Esophagus (tissue), 2 donors: ENCODE data around the gene GPR18. TPM values are rescaled to one million over a fixed set of nuclear protein-coding genes. Genes with fewer than 3 reads are reported as not detected.
A peak's percentile ranks its signal among the peaks of the same experiment; 100 is the strongest.

Experiments
- H3K27ac ChIP-seq, 2 donors: one replicate each; pipeline ENCODE4 v1.5.1; 2013; ENCODE audit warnings: low read depth in 2 of 2, mild to moderate bottlenecking in 2 of 2, inconsistent platforms in 1 of 2, low read length in 1 of 2, moderate library complexity in 1 of 2
- H3K27me3 ChIP-seq, 2 donors: one replicate each; pipeline ENCODE4 v1.6.1; 2013; ENCODE audit warnings: low read length in 2 of 2, control low read depth in 1 of 2, mild to moderate bottlenecking in 1 of 2; ENCODE audit not compliant: insufficient read depth in 2 of 2, control insufficient read depth in 1 of 2
- H3K36me3 ChIP-seq, 2 donors: one replicate each; pipeline ENCODE4 v1.6.1; 2013; ENCODE audit warnings: low read length in 1 of 2; ENCODE audit not compliant: control insufficient read depth in 2 of 2, insufficient read depth in 2 of 2
- H3K4me1 ChIP-seq, 2 donors: one replicate each; pipeline ENCODE4 v1.6.1; 2013; ENCODE audit warnings: low read length in 1 of 2; ENCODE audit not compliant: control insufficient read depth in 2 of 2, insufficient read depth in 2 of 2
- H3K4me3 ChIP-seq, 2 donors: one replicate each; pipeline ENCODE4 v1.5.1; 2013; ENCODE audit warnings: low read length in 2 of 2, mild to moderate bottlenecking in 2 of 2, low read depth in 1 of 2, moderate library complexity in 1 of 2
- H3K9me3 ChIP-seq, 2 donors: one replicate each; pipeline ENCODE4 v1.6.1; 2013; ENCODE audit warnings: mild to moderate bottlenecking in 2 of 2, low read depth in 1 of 2, low read length in 1 of 2, moderate library complexity in 1 of 2; ENCODE audit not compliant: control insufficient read depth in 2 of 2, insufficient read depth in 1 of 2
- whole genome bisulfite sequencing, 2 donors: extraction: QIAGEN DNeasy Blood & Tissue Kit; methylation state at CpG; one replicate each; pipeline ENCODE4 v1.1.7; 2013; 5-methylcytosine and 5-hydroxymethylcytosine counted together
- polyA plus RNA-seq, 2 donors: library from polyadenylated mRNA; stranded (reverse); fragments of 200-250 nt; gene quantifications; one replicate each; pipeline ENCODE4 v1.2.3, GENCODE V29; 2013
- donor health status: healthy with polysubstance abuse.
- donor health status: Bipolar disorder and iron deficiency.

The GPR18 gene
- polyA plus RNA-seq, result under 1 TPM; 0.12 to 0.24 TPM

GRCh38 chr13:99258210-99258860 is at the start of gene GPR18:
TSS of gene GPR18 (minus strand) at chr13:99258379. CDS start at chr13:99255872, 2,507 bp downstream.
- Histone ChIP-seq H3K4me1 (peaks cover 0 to 2% of the 10 kb centered on the region in 2 donors), H3K27ac (no peak within 1 kb of the TSS), H3K36me3 (peaks cover 0 to 4% of the 10 kb centered on the region in 2 donors), H3K27me3 (no peaks in the 10 kb centered on the region), H3K9me3 (no peaks in the 10 kb centered on the region), H3K4me3 (no peak within 1 kb of the TSS)
- WGBS, 2 donors, result 72 to 74% methylated on average over 4 of the region's 4 CpGs

- H3K27me3 ChIP-seq, result no peaks in the 10 kb centered on the region
- peaks cover 0 to 4% of the 10 kb centered on the region in 2 donors for H3K9me3 ChIP-seq
- 35 to 48% methylated on average over 6 of the region's 6 CpGs for WGBS, 2 donors
- peaks cover 3 to 5% of the 10 kb centered on the region in 2 donors for H3K4me1 ChIP-seq
- peaks cover 5 to 6% of the 10 kb centered on the region in 2 donors for H3K36me3 ChIP-seq
- H3K27ac ChIP-seq, result peak overlapping the region; percentile 74 to 80
- H3K4me3 ChIP-seq, result no peak overlapping the region
Measured at GRCh38 chr13:99307648-99308339, 49.6 kb upstream of the GPR18 start.

GRCh38 chr13:99307247-99307646 is 49.1 kb upstream of the GPR18 start, which contains the start of gene GPR183:
TSS of gene GPR183 (minus strand) at chr13:99307399. CDS start at chr13:99296145, 11,254 bp downstream.
- no peaks in the 10 kb centered on the region for H3K27me3 ChIP-seq
- H3K4me3 ChIP-seq, result peak within 1 kb of the TSS in 1 of 2 donors; percentile 17
- peaks cover 0 to 4% of the 10 kb centered on the region in 2 donors for H3K9me3 ChIP-seq
- peaks cover 5 to 6% of the 10 kb centered on the region in 2 donors for H3K36me3 ChIP-seq
- 45 to 55% methylated on average over 4 of the region's 4 CpGs for WGBS, 2 donors
- H3K4me1 ChIP-seq, result peaks cover 3 to 5% of the 10 kb centered on the region in 2 donors
- peak within 1 kb of the TSS; percentile 74 to 80 for H3K27ac ChIP-seq

GRCh38 chr13:99305566-99305965 is 47.4 kb upstream of the GPR18 start:
- Histone ChIP-seq H3K36me3 (peaks cover 5 to 6% of the 10 kb centered on the region in 2 donors), H3K4me3 (peak overlapping the region in 1 of 2 donors; percentile 16), H3K9me3 (peaks cover 0 to 4% of the 10 kb centered on the region in 2 donors), H3K4me1 (no peaks in the 10 kb centered on the region), H3K27ac (no peak overlapping the region), H3K27me3 (no peaks in the 10 kb centered on the region)
- 83 to 86% methylated on average over 8 of the region's 8 CpGs for WGBS, 2 donors

- WGBS, 2 donors, result 65 to 88% methylated on average over 5 of the region's 5 CpGs
- no peaks in the 10 kb centered on the region for H3K27me3 ChIP-seq
- peaks cover 5 to 6% of the 10 kb centered on the region in 2 donors for H3K36me3 ChIP-seq
- peak overlapping the region in 1 of 2 donors; percentile 21 for H3K4me3 ChIP-seq
- H3K9me3 ChIP-seq, result peaks cover 0 to 4% of the 10 kb centered on the region in 2 donors
- peak overlapping the region in 1 of 2 donors; percentile 56 for H3K27ac ChIP-seq
- no peaks in the 10 kb centered on the region for H3K4me1 ChIP-seq
Measured at GRCh38 chr13:99305158-99305557, 47.0 kb upstream of the GPR18 start.

- H3K27ac ChIP-seq, result peak overlapping the region in 1 of 2 donors; percentile 16
- no peaks in the 10 kb centered on the region for H3K4me1 ChIP-seq
- H3K36me3 ChIP-seq, result peaks cover 5 to 6% of the 10 kb centered on the region in 2 donors
- 78 to 82% methylated on average over 4 of the region's 4 CpGs for WGBS, 2 donors
- peak overlapping the region in 1 of 2 donors; percentile 21 for H3K4me3 ChIP-seq
- H3K27me3 ChIP-seq, result no peaks in the 10 kb centered on the region
- peaks cover 0 to 4% of the 10 kb centered on the region in 2 donors for H3K9me3 ChIP-seq
Measured at GRCh38 chr13:99304541-99304940, 46.4 kb upstream of the GPR18 start.

- Histone ChIP-seq H3K4me3 (peak overlapping the region; percentile 18 to 21), H3K27me3 (no peaks in the 10 kb centered on the region), H3K36me3 (peaks cover 5 to 6% of the 10 kb centered on the region in 2 donors), H3K9me3 (peaks cover 0 to 4% of the 10 kb centered on the region in 2 donors), H3K4me1 (no peaks in the 10 kb centered on the region), H3K27ac (peak overlapping the region; percentile 40 to 70)
- 80 to 84% methylated on average over 14 of the region's 14 CpGs for WGBS, 2 donors
Measured at GRCh38 chr13:99303863-99304521, 45.8 kb upstream of the GPR18 start.

GRCh38 chr13:99302637-99303505 is 44.7 kb upstream of the GPR18 start:
- Histone ChIP-seq H3K27ac (no peak overlapping the region), H3K4me3 (no peak overlapping the region), H3K4me1 (no peaks in the 10 kb centered on the region), H3K9me3 (peaks cover 0 to 4% of the 10 kb centered on the region in 2 donors), H3K36me3 (peaks cover 2 to 6% of the 10 kb centered on the region in 2 donors), H3K27me3 (no peaks in the 10 kb centered on the region)
- WGBS, 2 donors, result 90 to 92% methylated on average over 8 of the region's 8 CpGs
